Stimulated activated CD8-positive, alpha-beta memory T cell treated with anti-CD3 and anti-CD28 coated beads, Interleukin-2, amount 100 ng/mL, for 48 hours (primary cell): Measurements from ENCODE around the gene SLC43A2.
"Not testable (repeated sequence)": the region's sequence is repeated elsewhere in the genome, so short reads cannot be mapped to it uniquely, and the experiment has no call there.

Source experiments
- DNase-seq, 2 donors: peaks; one replicate each; pipeline ENCODE4 v3.0.0-alpha.2; 2020; ENCODE audit warnings: low read depth in 2 of 2

The SLC43A2 gene

DNA sequence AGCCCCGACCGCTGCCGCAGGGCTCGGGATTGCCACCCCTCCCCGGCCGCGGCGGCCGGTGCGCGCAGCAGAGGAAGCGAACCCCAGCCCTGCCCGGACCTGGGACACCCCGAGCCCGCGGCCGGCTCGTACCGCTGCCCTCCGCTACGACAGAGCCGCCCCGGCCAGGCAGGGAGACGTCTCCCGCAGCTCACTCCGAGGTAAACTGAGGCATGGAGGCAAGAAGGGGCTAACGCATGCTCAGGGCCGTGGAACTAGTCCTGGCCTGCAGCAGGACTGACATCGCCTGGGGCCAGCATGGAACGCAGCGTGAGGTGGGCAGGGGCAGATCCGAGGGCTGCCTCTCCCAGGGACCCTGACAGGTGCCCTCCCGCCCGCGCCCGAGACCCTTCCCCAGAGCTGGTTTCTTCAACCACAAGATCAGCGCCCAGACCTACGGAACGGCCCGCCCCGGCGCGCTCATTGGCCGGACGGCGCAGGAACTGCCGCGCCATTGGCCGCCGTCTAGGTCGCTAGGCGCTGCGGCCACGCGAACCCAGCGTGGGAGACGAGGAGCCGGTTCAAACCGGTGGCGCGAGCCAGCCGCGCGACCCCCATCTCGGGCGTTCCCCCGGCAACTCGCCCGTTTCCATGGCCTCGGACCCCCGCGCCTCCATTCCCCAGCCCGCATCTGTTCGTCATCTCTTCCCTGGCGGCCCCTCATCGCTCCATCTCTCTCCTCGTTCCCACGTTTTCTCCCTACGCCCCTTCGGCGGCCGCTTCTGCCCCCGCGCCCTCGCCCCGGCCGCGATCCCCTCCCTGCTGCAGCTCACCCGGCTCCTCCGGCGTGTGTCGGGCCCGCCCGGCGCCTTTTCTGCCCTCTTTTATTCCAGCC is at the start of gene SLC43A2:
Gene SLC43A2 (minus strand): TSS at position 853 of the 874 bp plus-strand sequence. CDS start 960 bp downstream, outside the sequence.
- DNase-seq, result peak; percentile 67 to 71

GRCh38 chr17:1676401-1676800 is 47.8 kb upstream of the SLC43A2 start:
- DNase-seq, result no peak

DNA sequence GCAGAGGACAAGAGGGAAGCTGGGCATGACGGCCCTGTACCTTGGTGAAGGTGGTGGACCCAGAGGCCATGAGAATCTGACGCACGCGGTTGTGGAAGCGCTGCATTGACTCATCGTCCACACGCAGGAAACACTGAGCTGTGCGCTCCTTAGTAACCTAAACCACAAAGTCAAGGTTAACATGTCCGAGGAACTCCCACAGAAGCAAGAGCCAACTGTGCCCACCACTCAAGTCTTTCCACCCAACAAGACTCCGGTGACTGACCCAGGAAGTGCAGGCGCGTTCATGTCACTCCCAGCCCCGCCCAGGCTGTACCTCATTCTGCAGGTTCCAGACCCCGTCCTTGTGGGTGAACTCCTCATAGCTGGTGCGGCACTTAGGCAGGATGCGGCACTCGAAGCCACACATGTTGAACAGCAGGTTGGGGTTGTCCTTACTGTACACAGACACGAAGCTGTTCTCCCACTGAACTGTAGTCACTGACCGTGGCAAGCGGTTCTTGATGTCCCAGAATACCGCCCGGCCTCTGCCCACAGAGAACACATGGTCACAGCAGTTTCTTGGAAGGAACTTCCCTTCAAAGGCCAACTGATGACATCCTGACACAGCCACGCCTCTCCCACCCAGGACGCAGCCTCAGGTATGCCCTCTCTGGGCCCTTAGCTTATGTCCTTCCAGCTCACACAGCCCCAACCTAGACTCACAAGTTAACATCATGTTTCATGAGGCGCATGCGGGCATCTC is 44.6 kb upstream of the SLC43A2 start:
- no peak for DNase-seq

- not testable (repeated sequence) for DNase-seq
Observed at GRCh38 chr17:1663934-1664333, 35.3 kb upstream of the SLC43A2 start.

- no peak for DNase-seq
Observed at GRCh38 chr17:1661045-1661444, 32.4 kb upstream of the SLC43A2 start.

DNA sequence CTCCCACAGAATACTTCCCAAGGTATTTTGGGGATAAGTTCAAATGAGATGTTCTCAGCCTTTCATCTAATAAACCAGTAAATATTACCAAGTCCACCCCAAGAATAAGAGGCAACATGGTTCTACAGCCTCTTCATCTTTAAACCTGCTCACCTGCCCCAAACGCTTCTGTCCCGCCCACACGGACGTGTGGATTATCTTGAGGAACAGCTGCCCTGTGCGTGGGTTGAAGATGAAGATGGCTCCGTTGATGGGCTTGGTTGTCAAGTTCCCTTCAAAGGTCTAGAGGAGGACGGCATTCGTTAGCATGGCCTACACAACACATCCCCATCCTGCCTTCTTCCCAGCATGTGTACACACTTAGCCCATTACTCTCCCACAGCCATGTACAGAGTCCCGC is 29.5 kb upstream of the SLC43A2 start:
- DNase-seq, result no peak

- no peak for DNase-seq
Observed at GRCh38 chr17:1653735-1654134, 25.1 kb upstream of the SLC43A2 start.

GRCh38 chr17:1652794-1653193 is 24.2 kb upstream of the SLC43A2 start:
- DNase-seq, result not testable (repeated sequence)

DNA sequence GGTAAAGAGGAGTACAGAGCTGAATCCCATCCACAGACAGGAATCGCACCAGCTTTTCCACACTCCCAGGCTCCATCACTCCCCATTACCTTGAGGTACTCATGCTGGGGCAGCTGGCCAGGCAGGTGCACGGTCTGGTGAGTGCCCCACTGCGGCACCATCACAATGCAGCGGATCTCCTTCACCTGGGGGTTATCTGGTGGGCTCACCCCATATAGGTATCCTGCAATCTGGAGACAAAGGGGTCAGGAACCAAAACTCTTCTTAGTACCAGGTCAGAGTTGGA is 22.9 kb upstream of the SLC43A2 start:
- DNase-seq, result no peak

- no peak for DNase-seq
Observed at GRCh38 chr17:1650731-1651558, 22.3 kb upstream of the SLC43A2 start.

GRCh38 chr17:1649844-1650501 is 21.3 kb upstream of the SLC43A2 start, which contains the start of gene RILP:
RILP (minus strand) TSS chr17:1649866; CDS start chr17:1649804, 62 bp downstream.
- no peak for DNase-seq

DNA sequence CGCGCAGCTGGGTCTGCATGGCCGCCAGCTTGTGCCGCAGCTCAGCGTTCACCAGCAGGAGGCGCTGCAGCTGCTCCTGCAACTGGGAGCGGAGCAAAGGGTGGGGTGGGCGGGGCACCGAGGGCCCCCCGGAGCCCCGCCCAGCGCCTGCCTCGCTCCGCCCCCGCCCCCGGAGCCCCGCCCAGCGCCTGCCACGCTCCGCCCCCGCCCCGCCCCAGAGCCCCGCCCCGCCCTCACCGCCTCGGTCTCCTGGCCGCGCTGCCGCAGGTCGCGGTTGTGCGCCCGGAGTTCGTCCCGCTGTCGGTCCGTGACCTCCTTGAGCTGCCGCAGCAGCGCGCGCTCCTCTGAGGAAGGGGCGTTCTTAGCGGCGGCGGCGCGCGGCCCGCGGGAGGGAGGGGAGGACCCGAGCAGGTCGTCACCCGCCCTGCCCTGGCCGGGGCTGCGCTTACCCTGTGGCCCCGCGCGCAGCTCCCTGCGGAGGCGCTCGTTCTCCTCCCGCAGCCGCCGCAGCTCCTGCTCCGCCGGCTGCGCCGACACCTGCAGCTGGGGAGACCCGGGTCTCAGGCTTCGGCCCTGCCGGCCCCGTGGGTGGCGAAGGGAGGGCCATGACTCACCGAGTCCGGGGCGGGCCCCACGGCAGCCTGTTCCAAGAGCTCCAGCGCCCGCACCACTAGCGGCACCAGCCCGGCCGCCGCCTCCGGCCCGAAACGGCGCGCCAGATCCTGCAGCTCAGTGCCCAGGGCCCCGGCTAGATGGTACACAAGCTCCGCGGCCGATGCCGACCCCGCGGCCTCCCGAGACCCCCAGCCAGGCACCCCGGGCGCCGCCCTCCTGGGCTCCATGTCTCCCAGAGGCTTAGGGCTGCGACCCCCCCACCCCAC is 20.6 kb upstream of the SLC43A2 start:
- peak; percentile 92 to 94 for DNase-seq

DNA sequence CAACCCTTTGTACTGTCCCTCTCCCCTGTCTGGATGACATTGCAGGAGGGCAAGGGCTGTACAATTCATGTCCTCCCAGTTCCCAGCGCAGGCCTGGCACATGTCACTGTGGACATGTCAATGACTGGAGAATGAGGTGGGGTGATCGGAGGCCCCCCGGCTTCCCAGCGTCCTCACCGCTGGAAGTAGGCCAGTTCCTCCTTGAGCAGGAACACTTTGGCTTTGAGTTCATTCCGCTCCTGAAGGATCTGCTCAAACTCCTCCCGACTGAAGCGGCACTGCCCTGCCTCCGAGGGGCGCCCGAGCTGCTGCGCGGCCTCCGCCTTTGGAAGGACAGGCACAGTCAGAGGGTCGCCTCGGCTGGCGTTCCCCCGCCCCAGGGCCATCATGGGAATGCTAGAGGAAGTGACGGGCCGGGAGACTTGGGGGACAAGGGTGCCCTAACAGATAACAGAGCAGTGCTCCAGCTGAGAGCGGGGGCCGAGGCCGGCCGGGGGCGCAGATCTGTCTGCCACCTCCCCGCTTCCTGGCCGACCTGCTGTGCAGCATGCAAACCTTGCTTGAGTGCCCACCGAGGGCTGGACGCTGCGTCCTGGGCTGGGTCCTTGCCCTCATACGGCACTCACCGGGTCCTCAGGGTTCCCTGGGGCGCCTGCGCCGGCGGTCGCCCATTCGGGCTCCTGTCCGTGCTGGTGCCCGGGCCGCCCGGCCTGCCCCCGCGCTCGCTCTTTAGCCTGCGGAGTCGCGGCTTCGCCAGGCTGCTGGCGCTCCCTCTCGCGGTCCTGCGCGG is 19.7 kb upstream of the SLC43A2 start:
- no peak for DNase-seq

DNA sequence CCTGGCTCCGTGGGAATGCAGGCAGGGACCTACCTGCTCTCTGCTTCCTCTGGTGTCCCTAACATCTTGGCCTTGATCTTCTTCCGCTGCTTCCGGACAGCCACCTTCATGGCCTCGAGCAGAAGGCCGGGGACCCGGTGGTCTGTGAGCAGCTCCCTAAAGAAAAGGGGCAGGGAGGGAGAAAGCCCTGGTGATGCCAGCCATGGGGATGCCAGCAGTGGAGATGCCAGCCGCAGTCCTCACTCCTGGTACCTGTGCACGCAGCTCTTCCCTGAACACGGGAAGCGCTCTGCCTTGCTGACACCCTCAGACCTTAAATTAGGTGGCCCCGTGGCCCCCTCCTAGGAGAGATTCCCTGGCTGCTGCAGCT is 19.2 kb upstream of the SLC43A2 start:
- no peak for DNase-seq

- DNase-seq, result no peak
Observed at GRCh38 chr17:1646199-1646875, 17.7 kb upstream of the SLC43A2 start.

GRCh38 chr17:1645207-1646171 is 16.9 kb upstream of the SLC43A2 start, which contains the start of gene SCARF1:
SCARF1 (minus strand) TSS chr17:1645732; CDS start chr17:1645697, 35 bp downstream.
- DNase-seq, result no peak

GRCh38 chr17:1644493-1645206 is 16.0 kb upstream of the SLC43A2 start:
- no peak for DNase-seq
